DMS153 (cell line): ENCODE results near the gene UQCR11.

Source experiments
- DNase-seq: peaks from one replicate; lab custom pipeline; 2025; lab: John Stamatoyannopoulos, UW

The UQCR11 gene

GRCh38 chr19:1634938-1635243 lies 29.6 kb upstream of the UQCR11 start:
- no peak for DNase-seq

- no peak for DNase-seq
These were observed 29.1 kb upstream of the UQCR11 start for GRCh38 chr19:1634242-1634937.

- no peak for DNase-seq
These were observed 28.1 kb upstream of the UQCR11 start for GRCh38 chr19:1633269-1633826.

GRCh38 chr19:1632462-1633268 lies 27.4 kb upstream of the UQCR11 start:
- DNase-seq: no peak

- no peak for DNase-seq
These were observed 26.4 kb upstream of the UQCR11 start for GRCh38 chr19:1631557-1632100.

- no peak for DNase-seq
These were observed 25.5 kb upstream of the UQCR11 start for GRCh38 chr19:1630811-1631210.

- DNase-seq: no peak
These were observed 24.8 kb upstream of the UQCR11 start for GRCh38 chr19:1630012-1630411.

GRCh38 chr19:1629256-1629808 lies 24.1 kb upstream of the UQCR11 start:
- no peak for DNase-seq

- DNase-seq: no peak
These were observed 21.9 kb upstream of the UQCR11 start for GRCh38 chr19:1627194-1627593.

- no peak for DNase-seq
These were observed 21.3 kb upstream of the UQCR11 start for GRCh38 chr19:1626417-1627010.

GRCh38 chr19:1624458-1624857 lies 19.2 kb upstream of the UQCR11 start:
- no peak for DNase-seq

- DNase-seq: no peak
These were observed 17.3 kb upstream of the UQCR11 start for GRCh38 chr19:1622541-1622940.

GRCh38 chr19:1622007-1622406 lies 16.7 kb upstream of the UQCR11 start:
- no peak for DNase-seq

- no peak for DNase-seq
These were observed 16.3 kb upstream of the UQCR11 start for GRCh38 chr19:1621574-1621973.

- no peak for DNase-seq
These were observed 15.8 kb upstream of the UQCR11 start for GRCh38 chr19:1621021-1621420.

GRCh38 chr19:1620502-1620901 lies 15.2 kb upstream of the UQCR11 start:
- no peak for DNase-seq

- DNase-seq: no peak
These were observed 14.4 kb upstream of the UQCR11 start for GRCh38 chr19:1619703-1620102.

- no peak for DNase-seq
These were observed 13.8 kb upstream of the UQCR11 start for GRCh38 chr19:1619094-1619439.

- no peak for DNase-seq
These were observed 13.2 kb upstream of the UQCR11 start for GRCh38 chr19:1618157-1619093.

GRCh38 chr19:1616875-1617274 lies 11.6 kb upstream of the UQCR11 start:
- no peak for DNase-seq

- DNase-seq: no peak
These were observed 11.1 kb upstream of the UQCR11 start for GRCh38 chr19:1616396-1616795.
